ENCODE measurements around the gene SSTR3.
A peak's percentile ranks its signal among the peaks of the same experiment; 100 is the strongest.
"Not testable (repeated sequence)": the region's sequence is repeated elsewhere in the genome, so short reads cannot be mapped to it uniquely, and the experiment has no call there.

The SSTR3 gene

DNA sequence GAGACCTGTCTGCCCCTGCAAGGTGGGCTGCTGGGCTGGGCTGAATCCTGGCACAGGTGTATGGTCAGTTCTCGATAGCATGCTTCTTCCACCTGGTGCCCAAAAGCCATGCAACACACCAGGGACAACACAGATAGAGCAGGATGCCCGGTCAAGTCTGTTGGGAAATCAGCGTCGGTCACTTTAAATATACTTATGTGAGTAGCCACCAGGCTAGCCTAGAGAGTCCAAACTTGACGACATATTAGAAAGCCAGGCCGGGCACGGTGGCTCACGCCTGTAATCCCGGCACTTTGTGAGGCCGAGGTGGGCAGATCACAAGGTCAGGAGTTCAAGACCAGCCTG lies 33.2 kb downstream of the SSTR3 start:
- no peak for DNase-seq

DNA sequence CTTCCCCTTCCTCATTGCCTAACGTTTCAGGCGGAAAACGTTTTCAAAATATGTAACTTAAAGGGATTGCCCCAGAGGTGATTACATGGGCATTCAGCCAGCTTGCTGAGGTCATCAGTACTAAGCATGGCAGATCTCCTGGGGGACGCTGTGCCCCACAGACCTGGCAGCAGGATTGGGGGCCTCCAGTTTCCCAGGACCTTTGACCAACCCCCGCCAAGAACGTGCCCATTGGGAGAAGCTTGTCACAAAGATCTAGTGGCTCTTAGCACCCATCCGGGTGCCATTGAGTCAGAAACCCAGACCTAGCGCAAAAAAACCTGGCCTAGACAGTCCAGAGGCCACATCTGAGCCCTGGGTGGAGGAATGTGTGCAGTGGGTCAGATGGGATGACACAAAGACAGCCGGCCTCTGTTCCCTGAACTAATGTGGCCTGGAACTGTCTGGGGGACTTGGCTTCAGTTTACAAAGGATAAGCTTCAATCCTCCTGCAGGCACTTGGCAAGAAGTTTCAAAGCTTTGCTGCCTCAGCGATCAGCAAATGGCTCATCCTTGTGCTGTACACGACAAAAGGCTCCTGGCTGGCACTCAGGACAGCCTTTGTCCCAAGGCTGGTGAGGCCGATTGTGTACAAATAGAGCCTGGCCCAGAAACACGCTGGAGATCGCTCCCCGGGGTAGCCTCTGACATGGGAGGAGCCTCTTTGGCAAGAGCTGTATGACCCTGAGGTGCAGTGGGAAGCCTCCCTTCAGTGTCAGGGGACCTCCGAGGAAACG lies 33.7 kb downstream of the SSTR3 start:
- DNase-seq = no peak

DNA sequence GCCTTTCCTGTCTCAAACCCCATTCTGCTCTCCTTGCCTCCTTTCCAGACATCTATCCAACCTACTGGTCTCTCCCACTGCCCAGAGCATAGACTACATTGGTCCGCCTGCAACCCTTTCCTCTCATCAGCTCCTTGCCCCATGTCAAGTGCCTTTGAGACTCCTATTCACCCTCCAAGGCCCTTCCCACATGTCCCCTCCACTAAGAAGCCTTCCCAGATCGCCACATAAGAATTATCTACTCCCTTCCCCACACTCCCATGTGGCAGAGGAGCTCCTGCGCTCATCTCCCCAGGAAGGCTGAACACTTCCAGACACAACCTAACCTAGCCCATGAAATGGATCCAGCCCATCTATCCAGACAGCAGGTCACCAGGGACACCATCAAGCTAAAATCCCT lies 34.5 kb downstream of the SSTR3 start:
- DNase-seq = no peak

DNA sequence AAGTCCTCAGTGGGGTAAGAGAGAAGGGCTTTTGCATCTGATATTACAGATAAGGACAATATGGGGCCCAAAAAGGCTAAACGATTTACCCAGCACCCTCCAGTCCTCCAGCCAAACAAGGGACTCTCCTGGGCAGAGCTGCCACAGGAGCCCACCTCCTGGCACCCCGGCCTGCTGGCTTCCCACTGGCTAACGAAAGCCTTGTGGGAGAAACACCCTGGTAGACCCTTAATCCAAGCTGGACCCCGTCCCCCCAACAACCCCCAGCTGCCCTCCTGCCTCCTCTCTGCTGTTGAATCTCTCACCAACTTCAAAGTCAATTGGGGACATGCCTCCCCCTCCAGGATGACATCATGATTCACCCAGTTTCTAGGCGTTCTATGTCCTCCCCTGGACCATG lies 35.1 kb downstream of the SSTR3 start:
- DNase-seq = no peak

- DNase-seq = no peak
Observed at GRCh38 chr22:37176464-37177061, 35.7 kb downstream of the SSTR3 start.

DNA sequence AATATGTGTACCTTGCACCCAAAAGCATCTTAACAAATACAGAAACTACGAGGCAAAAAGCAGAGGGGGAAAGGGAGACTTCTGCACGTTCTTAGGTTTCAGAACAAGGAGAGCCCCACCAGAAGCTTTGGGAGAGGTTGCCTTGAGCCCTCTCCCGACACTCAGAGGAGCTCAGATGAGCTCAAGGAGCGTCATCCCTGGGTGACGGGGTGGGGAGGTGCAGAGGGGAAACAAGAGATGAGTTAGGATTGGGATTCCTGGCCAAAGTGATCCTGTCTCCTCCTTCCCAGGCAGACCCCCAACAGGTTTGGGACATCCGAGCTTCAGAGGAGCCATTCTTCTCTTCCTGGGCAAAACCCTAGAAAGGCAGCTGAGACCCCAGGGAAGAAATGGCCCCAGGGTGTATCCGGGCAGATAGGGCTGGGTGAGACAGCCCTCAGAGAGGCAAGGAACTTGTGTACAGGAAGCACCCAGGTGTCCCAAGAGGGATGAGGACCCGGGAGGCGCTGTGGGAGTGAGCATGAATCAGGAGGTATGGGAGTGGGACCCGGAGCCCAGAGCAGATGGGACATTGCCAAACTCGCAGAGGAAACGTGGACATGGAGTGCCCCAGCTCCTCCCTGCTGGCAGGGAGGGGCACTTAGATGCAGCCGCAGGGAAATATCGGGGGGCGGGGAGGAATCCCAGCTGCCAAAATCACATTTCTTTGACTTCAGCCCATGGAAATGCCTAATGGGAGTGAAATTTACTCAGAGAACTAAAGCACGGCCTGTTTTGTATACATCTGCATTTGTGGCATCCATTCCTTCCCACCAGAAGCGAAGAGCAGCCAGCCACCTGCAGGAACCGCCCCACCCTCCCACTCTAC lies 36.6 kb downstream of the SSTR3 start:
- DNase-seq = no peak

- no peak for DNase-seq
Observed at GRCh38 chr22:37174964-37175363, 37.3 kb downstream of the SSTR3 start.

DNA sequence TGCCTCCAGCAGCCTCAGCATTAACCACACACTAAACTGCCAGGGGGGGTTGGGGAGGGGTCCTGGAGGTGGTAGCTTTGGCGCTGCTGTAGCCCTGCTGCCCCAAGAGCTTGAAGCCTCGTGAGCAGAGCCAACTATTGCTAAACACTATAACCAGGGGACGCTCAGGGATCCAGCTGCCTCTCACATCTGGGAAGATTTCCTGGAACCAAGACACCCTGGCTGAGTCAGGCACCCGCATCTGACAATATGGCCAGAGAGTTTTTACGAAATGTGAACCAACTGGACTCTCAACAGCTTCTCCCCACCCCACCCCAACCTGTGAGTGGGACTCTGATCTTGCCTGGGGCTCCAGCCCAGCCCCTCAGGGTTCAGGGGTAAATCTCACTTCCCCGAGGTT lies 38.6 kb downstream of the SSTR3 start:
- no peak for DNase-seq

GRCh38 chr22:37172266-37173245 lies 39.7 kb downstream of the SSTR3 start:
- no peak for DNase-seq

DNA sequence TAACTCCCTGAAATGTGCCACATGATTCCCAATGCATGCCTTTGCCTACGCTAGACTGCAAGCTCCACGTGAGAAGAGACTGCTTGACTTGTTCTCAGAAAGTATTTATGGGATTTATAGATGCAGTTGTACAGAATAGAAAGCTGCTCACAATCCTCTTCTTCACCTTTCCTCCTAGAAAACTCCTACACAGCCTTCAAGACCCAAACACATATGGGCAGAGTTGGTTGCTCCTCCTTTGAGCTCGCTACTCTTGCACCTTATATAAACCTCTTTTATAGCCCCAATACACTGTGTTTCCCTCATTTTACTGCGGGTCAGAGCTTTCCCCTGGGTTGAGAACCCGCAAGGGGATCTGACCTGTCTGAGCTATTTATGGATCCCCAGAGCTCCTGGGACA lies 40.6 kb downstream of the SSTR3 start:
- DNase-seq = no peak

DNA sequence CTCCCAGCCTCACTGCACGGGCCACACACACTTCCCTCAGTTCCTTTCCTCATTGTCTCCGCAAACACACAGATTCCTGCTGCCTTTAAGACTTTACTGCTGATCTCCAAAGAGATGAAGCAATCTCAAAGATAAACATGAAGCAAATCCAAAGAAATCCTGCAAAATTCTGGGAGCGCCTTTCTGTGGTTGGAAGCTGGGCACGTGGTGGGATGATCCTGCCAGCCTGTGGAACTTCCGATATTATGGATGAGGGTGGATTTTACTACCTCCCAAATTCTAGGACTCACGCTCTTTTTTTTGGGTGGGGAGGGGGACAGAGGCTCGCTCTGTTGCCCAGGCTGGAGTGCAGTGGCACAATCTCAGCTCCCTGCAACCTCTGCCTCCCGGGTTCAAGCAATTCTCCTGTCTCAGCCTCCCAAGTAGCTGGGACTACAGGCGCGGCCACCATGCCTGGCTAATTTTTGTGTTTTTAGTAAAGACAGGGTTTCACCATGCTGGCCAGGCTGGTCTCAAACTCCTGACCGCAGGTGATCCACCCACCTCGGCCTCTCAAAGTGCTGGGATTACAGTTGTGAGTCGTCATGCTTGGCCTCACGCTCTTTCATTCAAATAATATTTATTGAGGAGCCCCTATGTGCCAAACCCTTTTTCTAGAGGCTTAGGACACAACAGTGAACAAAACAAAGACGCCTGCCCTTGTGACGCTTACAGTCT lies 41.4 kb downstream of the SSTR3 start:
- DNase-seq = not testable (repeated sequence)

- DNase-seq = no peak
Observed at GRCh38 chr22:37169947-37170688, 42.2 kb downstream of the SSTR3 start.

DNA sequence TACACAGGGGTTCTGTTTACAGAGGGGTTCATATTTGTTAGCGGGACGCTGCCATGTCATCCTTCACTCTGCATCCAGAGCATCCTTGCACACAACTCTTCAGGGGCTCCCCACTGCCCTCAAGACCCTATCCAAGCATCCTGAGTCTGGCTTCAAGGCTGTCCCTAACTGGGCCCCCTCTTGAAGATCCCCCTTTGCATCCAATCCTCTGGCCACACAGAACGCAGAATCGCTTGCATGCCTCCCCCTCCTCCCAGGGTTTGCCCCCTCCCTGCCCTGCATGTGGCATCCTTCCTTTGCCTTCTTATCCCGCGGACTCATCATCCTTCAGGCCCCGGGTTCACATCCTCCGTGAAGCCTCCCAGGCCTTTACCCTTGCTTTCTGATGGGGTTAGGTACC lies 42.9 kb downstream of the SSTR3 start:
- no peak for DNase-seq

DNA sequence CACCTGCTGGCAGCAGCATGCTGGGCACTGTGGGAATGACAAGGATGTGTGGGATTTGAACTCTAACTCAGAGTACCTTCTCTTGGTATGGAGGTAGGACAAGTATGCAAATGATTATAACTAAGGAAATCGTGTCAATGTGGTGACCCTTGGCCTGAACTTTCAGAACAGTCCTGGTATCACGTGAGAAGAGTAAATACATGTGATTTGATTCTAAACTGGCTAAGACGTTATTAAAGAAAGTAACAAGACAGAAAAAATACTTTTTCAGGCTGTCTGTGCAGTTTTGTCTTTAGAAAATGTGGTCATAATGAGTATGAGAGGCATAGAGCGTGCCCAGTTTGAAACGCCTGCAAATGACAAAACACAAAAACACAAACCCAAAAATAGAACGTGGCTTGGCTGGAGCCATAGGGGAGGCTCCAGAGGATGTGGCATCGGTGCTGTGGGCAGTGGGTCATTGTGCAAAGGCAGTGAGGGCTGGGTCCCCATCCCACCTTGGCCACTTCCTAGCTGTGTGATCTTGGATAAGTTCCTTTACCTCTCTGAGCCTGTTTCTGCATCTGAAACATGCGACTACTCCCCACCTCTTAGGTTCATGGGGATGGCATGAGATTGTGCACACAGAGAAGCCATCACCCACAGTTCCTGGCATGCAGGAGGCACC lies 44.2 kb downstream of the SSTR3 start:
- DNase-seq = no peak

GRCh38 chr22:37167176-37167980 lies 44.9 kb downstream of the SSTR3 start:
- no peak for DNase-seq

- DNase-seq = peak; percentile 76
Observed at GRCh38 chr22:37166675-37167066, 45.6 kb downstream of the SSTR3 start.

- no peak for DNase-seq
Observed at GRCh38 chr22:37165940-37166674, 46.2 kb downstream of the SSTR3 start.

DNA sequence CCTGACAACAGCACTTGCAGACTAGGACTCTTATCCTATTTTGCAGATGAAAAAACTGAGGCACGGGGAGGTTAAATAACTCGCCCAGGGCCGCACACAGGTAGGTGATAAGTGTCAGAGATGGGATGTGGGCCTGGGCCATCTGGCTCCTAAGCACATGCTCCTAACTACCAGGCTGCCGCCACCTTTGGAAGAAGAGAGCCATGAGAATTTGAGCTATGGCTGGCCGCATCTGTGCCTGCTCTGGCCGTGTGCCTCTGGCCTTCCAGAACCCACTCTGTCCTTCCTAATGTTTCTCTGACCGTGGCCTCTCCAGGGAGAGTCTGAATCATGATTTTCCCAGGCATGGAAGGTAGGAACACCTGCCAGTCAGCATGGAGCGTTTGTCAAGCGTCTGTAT lies 47.2 kb downstream of the SSTR3 start:
- DNase-seq = no peak

DNA sequence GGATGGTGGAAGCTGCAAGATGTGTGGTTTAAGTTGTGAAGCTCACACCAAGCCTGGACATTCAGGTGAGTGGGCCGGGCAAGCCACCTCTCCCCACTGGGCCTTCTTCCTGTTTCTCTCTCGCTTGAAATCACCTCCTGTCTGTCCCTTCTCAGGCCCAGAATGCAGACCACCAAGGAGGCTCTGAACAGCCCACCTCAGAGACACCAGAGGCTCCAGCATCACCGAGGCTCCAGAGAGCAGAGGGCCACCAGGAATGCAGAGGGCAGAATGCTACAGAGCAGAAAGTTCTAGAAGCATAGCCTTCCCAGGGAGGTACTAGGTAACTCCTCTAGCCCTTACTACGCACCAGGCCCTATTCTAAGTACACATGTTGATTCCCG lies 47.8 kb downstream of the SSTR3 start:
- no peak for DNase-seq

Measured in activated T-cell treated with anti-CD3 and anti-CD28 coated beads for 4 hours (primary cell).